Astrocyte (in vitro differentiated cells and primary cell): ENCODE measurements around the gene RALGPS1. TPM values are rescaled to one million over a fixed set of nuclear protein-coding genes. Genes with fewer than 3 reads are reported as not detected.

Experiments used
- DNase-seq: peaks from one replicate; pipeline ENCODE4 v3.0.0-alpha.2; 2010; ENCODE audit warnings: low read depth
- FAIRE-seq: peaks from 2 replicates; lab custom pipeline; 2011; peaks lifted over from hg19 to GRCh38; lab: Jason Lieb, UNC
- H2AFZ ChIP-seq: 2 replicates; pipeline ENCODE4 v1.6.0; 2012; ENCODE audit warnings: low read depth, low read length, inconsistent platforms
- H3K27ac ChIP-seq: 2 replicates; pipeline ENCODE4 v1.5.1; 2011; ENCODE audit warnings: low read depth, low read length, inconsistent platforms
- H3K27me3 ChIP-seq: 2 replicates; pipeline ENCODE4 v1.6.0; 2011; ENCODE audit warnings: low read length, inconsistent platforms; ENCODE audit not compliant: insufficient read depth
- H3K36me3 ChIP-seq: 2 replicates; pipeline ENCODE4 v1.5.1; 2011; ENCODE audit warnings: low read length, inconsistent platforms; ENCODE audit not compliant: insufficient read depth
- H3K4me1 ChIP-seq: 2 replicates; pipeline ENCODE4 v1.5.1; 2011; ENCODE audit warnings: low read length, inconsistent platforms; ENCODE audit not compliant: insufficient read depth
- H3K4me2 ChIP-seq: 2 replicates; pipeline ENCODE4 v1.6.0; 2012; ENCODE audit warnings: low read length, inconsistent platforms
- H3K4me3 ChIP-seq: 2 replicates; pipeline ENCODE4 v1.5.1; 2011; ENCODE audit warnings: low read depth, mild to moderate bottlenecking, low read length, inconsistent platforms; ENCODE audit not compliant: insufficient read depth
- H3K79me2 ChIP-seq: 2 replicates; pipeline ENCODE4 v1.6.0; 2012; ENCODE audit warnings: mild to moderate bottlenecking, low read length, inconsistent platforms; ENCODE audit not compliant: insufficient read depth
- H3K9ac ChIP-seq: 2 replicates; pipeline ENCODE4 v1.6.0; 2012; ENCODE audit warnings: mild to moderate bottlenecking, low read length, inconsistent platforms
- H3K9me3 ChIP-seq: 2 replicates; pipeline ENCODE4 v1.5.1; 2012; ENCODE audit warnings: low read depth, mild to moderate bottlenecking, low read length, inconsistent platforms; ENCODE audit not compliant: insufficient read depth
- H4K20me1 ChIP-seq: 2 replicates; pipeline ENCODE4 v1.6.0; 2012; ENCODE audit warnings: low read length, inconsistent platforms; ENCODE audit not compliant: insufficient read depth
- H3K27ac Mint-ChIP-seq: one replicate; pipeline ENCODE4 v1.8.0; 2021; ENCODE audit warnings: mild to moderate bottlenecking, mixed read lengths; ENCODE audit not compliant: unreplicated experiment
- H3K27me3 Mint-ChIP-seq: one replicate; pipeline ENCODE4 v1.8.0; 2021; ENCODE audit warnings: low read depth, mixed read lengths; ENCODE audit not compliant: unreplicated experiment
- H3K36me3 Mint-ChIP-seq: one replicate; pipeline ENCODE4 v1.8.0; 2021; ENCODE audit warnings: low read depth, mixed read lengths; ENCODE audit not compliant: unreplicated experiment
- H3K4me1 Mint-ChIP-seq: one replicate; pipeline ENCODE4 v1.8.0; 2021; ENCODE audit warnings: low read depth, mixed read lengths; ENCODE audit not compliant: unreplicated experiment
- H3K4me3 Mint-ChIP-seq: one replicate; pipeline ENCODE4 v1.8.0; 2021; ENCODE audit warnings: mild to moderate bottlenecking, moderate library complexity, mixed read lengths; ENCODE audit not compliant: unreplicated experiment
- H3K9me3 Mint-ChIP-seq: one replicate; pipeline ENCODE4 v1.8.0; 2021; ENCODE audit warnings: mild to moderate bottlenecking, mixed read lengths; ENCODE audit not compliant: unreplicated experiment
- EZH2 ChIP-seq: IDR thresholded peaks from 2 replicates; pipeline ENCODE4 v1.6.1; 2012; ENCODE audit warnings: mild to moderate bottlenecking, low read length, inconsistent platforms; ENCODE audit not compliant: insufficient read depth
- total RNA-seq: library from RNA; stranded (reverse); gene quantifications from 2 replicates; pipeline ENCODE4 v1.2.1, GENCODE V29; 2021
- TF ChIP-seq, protein P1 (sequence below): IDR thresholded peaks from 2 replicates; pipeline ENCODE4 v1.5.1; 2011; ENCODE audit warnings: low read depth, mild to moderate bottlenecking, inconsistent platforms, low read length, moderate library complexity; ENCODE audit not compliant: insufficient read depth

RALGPS1 gene
- total RNA-seq, 1 donor from 2014 or later = 2.8 TPM

DNA sequence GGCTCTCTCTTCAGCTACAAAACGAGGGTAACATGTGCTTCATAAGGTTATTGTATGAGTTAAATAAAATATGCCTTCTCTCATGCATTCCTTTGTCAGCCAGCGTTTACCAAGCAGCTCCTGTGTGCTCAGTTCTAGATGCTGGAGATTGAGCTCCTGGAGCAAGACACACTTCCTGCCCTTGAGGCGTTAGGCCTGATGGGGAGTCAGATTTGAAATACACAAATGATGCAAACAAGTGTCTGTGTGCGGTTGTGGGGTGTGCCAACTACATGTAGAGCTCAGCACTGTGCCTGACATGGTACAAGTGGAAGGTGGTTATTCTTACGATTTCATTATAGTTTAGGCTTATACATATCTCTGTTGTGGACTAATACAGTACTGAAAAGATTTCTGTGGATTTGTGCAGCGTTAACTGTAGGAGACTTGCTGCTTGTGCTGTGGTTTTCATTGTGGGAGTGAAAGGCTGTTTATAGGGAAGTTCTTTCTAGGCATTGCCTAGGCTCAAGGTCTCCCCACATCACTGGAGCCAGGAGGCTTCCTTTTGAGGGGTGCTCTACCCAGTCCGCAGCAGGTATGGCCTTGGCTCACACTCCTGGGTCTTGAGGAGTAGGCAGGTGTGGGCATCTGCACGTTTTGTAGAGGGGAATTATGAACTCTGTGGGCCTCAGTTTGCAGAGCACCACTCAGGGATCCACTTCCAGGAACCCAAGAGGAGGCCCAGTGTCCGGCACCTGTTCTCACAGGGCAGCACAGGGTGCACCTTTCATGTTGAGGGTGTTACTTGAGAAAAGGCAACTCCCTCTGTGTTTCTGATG, 247.7 kb downstream of the RALGPS1 start:
- FAIRE-seq = no peak
- Mint-ChIP-seq H3K4me3 (no peak overlapping the region), H3K27me3 (peaks cover 6% of the 10 kb centered on the region), H3K36me3 (no peaks in the 10 kb centered on the region), H3K4me1 (peaks cover 30% of the 10 kb centered on the region), H3K27ac (no peak overlapping the region), H3K9me3 (no peaks in the 10 kb centered on the region)
- Histone ChIP-seq H3K4me3 (no peak overlapping the region), H3K27me3 (no peaks in the 10 kb centered on the region), H3K9me3 (no peaks in the 10 kb centered on the region), H3K36me3 (no peaks in the 10 kb centered on the region), H3K79me2 (no peaks in the 10 kb centered on the region), H3K27ac (no peak overlapping the region), H3K4me1 (peaks cover 26% of the 10 kb centered on the region), H3K9ac (no peak overlapping the region), H2AFZ (no peak overlapping the region), H4K20me1 (no peaks in the 10 kb centered on the region), H3K4me2 (no peak overlapping the region)
- no peak for DNase-seq
- TF ChIP-seq EZH2 = no peak
- TF ChIP-seq, protein P1, sequence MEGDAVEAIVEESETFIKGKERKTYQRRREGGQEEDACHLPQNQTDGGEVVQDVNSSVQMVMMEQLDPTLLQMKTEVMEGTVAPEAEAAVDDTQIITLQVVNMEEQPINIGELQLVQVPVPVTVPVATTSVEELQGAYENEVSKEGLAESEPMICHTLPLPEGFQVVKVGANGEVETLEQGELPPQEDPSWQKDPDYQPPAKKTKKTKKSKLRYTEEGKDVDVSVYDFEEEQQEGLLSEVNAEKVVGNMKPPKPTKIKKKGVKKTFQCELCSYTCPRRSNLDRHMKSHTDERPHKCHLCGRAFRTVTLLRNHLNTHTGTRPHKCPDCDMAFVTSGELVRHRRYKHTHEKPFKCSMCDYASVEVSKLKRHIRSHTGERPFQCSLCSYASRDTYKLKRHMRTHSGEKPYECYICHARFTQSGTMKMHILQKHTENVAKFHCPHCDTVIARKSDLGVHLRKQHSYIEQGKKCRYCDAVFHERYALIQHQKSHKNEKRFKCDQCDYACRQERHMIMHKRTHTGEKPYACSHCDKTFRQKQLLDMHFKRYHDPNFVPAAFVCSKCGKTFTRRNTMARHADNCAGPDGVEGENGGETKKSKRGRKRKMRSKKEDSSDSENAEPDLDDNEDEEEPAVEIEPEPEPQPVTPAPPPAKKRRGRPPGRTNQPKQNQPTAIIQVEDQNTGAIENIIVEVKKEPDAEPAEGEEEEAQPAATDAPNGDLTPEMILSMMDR = no peak

DNA sequence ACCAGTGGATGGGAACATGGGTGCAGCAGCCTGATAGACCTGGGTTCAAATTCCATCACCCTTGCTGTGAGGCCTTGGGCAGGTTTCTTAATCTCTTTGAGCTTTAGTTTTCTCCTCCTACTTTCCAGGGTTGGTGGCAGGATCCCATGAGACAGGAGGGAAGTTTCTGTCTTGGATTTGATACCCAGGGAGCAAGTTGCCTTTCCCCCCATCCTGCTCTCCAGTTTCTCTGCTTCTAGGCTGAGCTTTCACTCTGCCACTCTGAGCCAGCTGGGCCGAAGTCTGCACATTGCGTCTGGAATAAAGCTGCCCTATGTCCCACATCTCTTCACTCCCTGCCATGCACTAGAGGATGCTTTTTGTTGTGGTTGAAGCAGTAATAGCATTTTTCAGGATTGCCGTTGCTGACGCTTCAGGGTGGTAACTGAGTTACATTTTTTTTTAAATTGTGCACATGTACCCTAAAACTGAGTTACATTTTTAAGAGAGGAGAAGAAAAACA, 248.3 kb downstream of the RALGPS1 start:
- DNase-seq = no peak
- H2AFZ ChIP-seq = no peak overlapping the region

More for the DNA sequence above, 248.3 kb downstream of the RALGPS1 start:
- Histone ChIP-seq H3K4me1 (peaks cover 26% of the 10 kb centered on the region), H3K36me3 (no peaks in the 10 kb centered on the region), H3K27ac (no peak overlapping the region), H3K9ac (no peak overlapping the region), H3K4me2 (peak overlapping the region; percentile 21), H3K27me3 (no peaks in the 10 kb centered on the region), H3K79me2 (no peaks in the 10 kb centered on the region), H3K4me3 (no peak overlapping the region), H4K20me1 (no peaks in the 10 kb centered on the region), H3K9me3 (no peaks in the 10 kb centered on the region)
- H3K27me3 Mint-ChIP-seq = peaks cover 12% of the 10 kb centered on the region
- H3K4me3 Mint-ChIP-seq = no peak overlapping the region
- H3K27ac Mint-ChIP-seq = peak overlapping the region; percentile 75
- peaks cover 30% of the 10 kb centered on the region for H3K4me1 Mint-ChIP-seq
- no peaks in the 10 kb centered on the region for H3K36me3 Mint-ChIP-seq
- FAIRE-seq = no peak
- H3K9me3 Mint-ChIP-seq = no peaks in the 10 kb centered on the region
- TF ChIP-seq EZH2 = no peak
- TF ChIP-seq, protein P1 = no peak
